Activated naive CD4-positive, alpha-beta T cell treated with anti-CD3 and anti-CD28 coated beads, Interleukin-2, amount 50 U/mL, for 24 hours (primary cell): ENCODE results near the gene DAPK2.

Source experiments
- H3K27ac Mint-ChIP-seq: one replicate; pipeline ENCODE4 v1.8.0; 2021; ENCODE audit warnings: mild to moderate bottlenecking, mixed read lengths
- H3K27me3 Mint-ChIP-seq: one replicate; pipeline ENCODE4 v1.8.0; 2021; ENCODE audit warnings: mixed read lengths
- H3K36me3 Mint-ChIP-seq: one replicate; pipeline ENCODE4 v1.8.0; 2021; ENCODE audit warnings: mixed read lengths
- H3K4me1 Mint-ChIP-seq: one replicate; pipeline ENCODE4 v1.8.0; 2021; ENCODE audit warnings: mixed read lengths
- H3K4me3 Mint-ChIP-seq: one replicate; pipeline ENCODE4 v1.8.0; 2021; ENCODE audit warnings: mild to moderate bottlenecking, mixed read lengths
- H3K9me3 Mint-ChIP-seq: one replicate; pipeline ENCODE4 v1.8.0; 2021; ENCODE audit warnings: mixed read lengths

DAPK2 gene

GRCh38 chr15:64038878-64039610 is 7.2 kb downstream of the DAPK2 start:
- H3K4me3 Mint-ChIP-seq, result no peak overlapping the region
- H3K27me3 Mint-ChIP-seq, result no peaks in the 10 kb centered on the region
- H3K4me1 Mint-ChIP-seq, result no peaks in the 10 kb centered on the region
- no peaks in the 10 kb centered on the region for H3K36me3 Mint-ChIP-seq
- H3K27ac Mint-ChIP-seq, result no peak overlapping the region
- no peaks in the 10 kb centered on the region for H3K9me3 Mint-ChIP-seq

GRCh38 chr15:64037966-64038365 is 8.3 kb downstream of the DAPK2 start:
- Mint-ChIP-seq H3K36me3 (no peaks in the 10 kb centered on the region), H3K9me3 (no peaks in the 10 kb centered on the region), H3K4me3 (no peak overlapping the region), H3K27ac (no peak overlapping the region), H3K4me1 (no peaks in the 10 kb centered on the region), H3K27me3 (no peaks in the 10 kb centered on the region)

- H3K27ac Mint-ChIP-seq, result no peak overlapping the region
- H3K4me3 Mint-ChIP-seq, result no peak overlapping the region
- no peaks in the 10 kb centered on the region for H3K27me3 Mint-ChIP-seq
- H3K4me1 Mint-ChIP-seq, result peaks cover 4% of the 10 kb centered on the region
- H3K36me3 Mint-ChIP-seq, result no peaks in the 10 kb centered on the region
- H3K9me3 Mint-ChIP-seq, result no peaks in the 10 kb centered on the region
Observed at GRCh38 chr15:64037116-64037515, 9.2 kb downstream of the DAPK2 start.

GRCh38 chr15:64035525-64035924 is 10.8 kb downstream of the DAPK2 start:
- H3K9me3 Mint-ChIP-seq, result no peaks in the 10 kb centered on the region
- H3K4me1 Mint-ChIP-seq, result peaks cover 7% of the 10 kb centered on the region
- no peaks in the 10 kb centered on the region for H3K27me3 Mint-ChIP-seq
- no peak overlapping the region for H3K27ac Mint-ChIP-seq
- H3K36me3 Mint-ChIP-seq, result no peaks in the 10 kb centered on the region
- no peak overlapping the region for H3K4me3 Mint-ChIP-seq

GRCh38 chr15:64034519-64034918 is 11.8 kb downstream of the DAPK2 start:
- Mint-ChIP-seq H3K27me3 (no peaks in the 10 kb centered on the region), H3K9me3 (no peaks in the 10 kb centered on the region), H3K4me1 (peaks cover 7% of the 10 kb centered on the region), H3K27ac (no peak overlapping the region), H3K36me3 (no peaks in the 10 kb centered on the region), H3K4me3 (no peak overlapping the region)

GRCh38 chr15:64032329-64032728 is 14.0 kb downstream of the DAPK2 start:
- no peaks in the 10 kb centered on the region for H3K36me3 Mint-ChIP-seq
- no peaks in the 10 kb centered on the region for H3K27me3 Mint-ChIP-seq
- H3K4me3 Mint-ChIP-seq, result no peak overlapping the region
- no peaks in the 10 kb centered on the region for H3K9me3 Mint-ChIP-seq
- H3K4me1 Mint-ChIP-seq, result peaks cover 7% of the 10 kb centered on the region
- no peak overlapping the region for H3K27ac Mint-ChIP-seq

- no peaks in the 10 kb centered on the region for H3K27me3 Mint-ChIP-seq
- peaks cover 7% of the 10 kb centered on the region for H3K4me1 Mint-ChIP-seq
- no peaks in the 10 kb centered on the region for H3K36me3 Mint-ChIP-seq
- no peak overlapping the region for H3K4me3 Mint-ChIP-seq
- no peaks in the 10 kb centered on the region for H3K9me3 Mint-ChIP-seq
- no peak overlapping the region for H3K27ac Mint-ChIP-seq
Observed at GRCh38 chr15:64030123-64030522, 16.2 kb downstream of the DAPK2 start.

- Mint-ChIP-seq H3K27me3 (no peaks in the 10 kb centered on the region), H3K4me1 (peaks cover 7% of the 10 kb centered on the region), H3K36me3 (no peaks in the 10 kb centered on the region), H3K9me3 (no peaks in the 10 kb centered on the region), H3K4me3 (no peak overlapping the region), H3K27ac (no peak overlapping the region)
Observed at GRCh38 chr15:64029633-64030032, 16.7 kb downstream of the DAPK2 start.

- no peak overlapping the region for H3K4me3 Mint-ChIP-seq
- H3K27ac Mint-ChIP-seq, result no peak overlapping the region
- no peaks in the 10 kb centered on the region for H3K36me3 Mint-ChIP-seq
- H3K27me3 Mint-ChIP-seq, result no peaks in the 10 kb centered on the region
- H3K9me3 Mint-ChIP-seq, result no peaks in the 10 kb centered on the region
- peaks cover 7% of the 10 kb centered on the region for H3K4me1 Mint-ChIP-seq
Observed at GRCh38 chr15:64029110-64029509, 17.2 kb downstream of the DAPK2 start.

GRCh38 chr15:64026591-64026990 is 19.7 kb downstream of the DAPK2 start:
- Mint-ChIP-seq H3K27me3 (no peaks in the 10 kb centered on the region), H3K27ac (no peak overlapping the region), H3K4me1 (no peaks in the 10 kb centered on the region), H3K36me3 (no peaks in the 10 kb centered on the region), H3K4me3 (no peak overlapping the region), H3K9me3 (no peaks in the 10 kb centered on the region)

- Mint-ChIP-seq H3K4me3 (no peak overlapping the region), H3K27ac (no peak overlapping the region), H3K9me3 (no peaks in the 10 kb centered on the region), H3K27me3 (no peaks in the 10 kb centered on the region), H3K4me1 (no peaks in the 10 kb centered on the region), H3K36me3 (no peaks in the 10 kb centered on the region)
Observed at GRCh38 chr15:64024172-64025050, 21.9 kb downstream of the DAPK2 start.

GRCh38 chr15:64023220-64023619 is 23.1 kb downstream of the DAPK2 start:
- no peak overlapping the region for H3K27ac Mint-ChIP-seq
- H3K4me3 Mint-ChIP-seq, result no peak overlapping the region
- H3K9me3 Mint-ChIP-seq, result no peaks in the 10 kb centered on the region
- no peaks in the 10 kb centered on the region for H3K36me3 Mint-ChIP-seq
- no peaks in the 10 kb centered on the region for H3K27me3 Mint-ChIP-seq
- H3K4me1 Mint-ChIP-seq, result no peaks in the 10 kb centered on the region

- Mint-ChIP-seq H3K4me3 (no peak overlapping the region), H3K36me3 (no peaks in the 10 kb centered on the region), H3K9me3 (no peaks in the 10 kb centered on the region), H3K27ac (no peak overlapping the region), H3K27me3 (no peaks in the 10 kb centered on the region), H3K4me1 (no peaks in the 10 kb centered on the region)
Observed at GRCh38 chr15:64022571-64022970, 23.7 kb downstream of the DAPK2 start.

- Mint-ChIP-seq H3K4me1 (no peaks in the 10 kb centered on the region), H3K36me3 (no peaks in the 10 kb centered on the region), H3K27me3 (no peaks in the 10 kb centered on the region), H3K9me3 (no peaks in the 10 kb centered on the region), H3K27ac (no peak overlapping the region), H3K4me3 (no peak overlapping the region)
Observed at GRCh38 chr15:64019764-64020163, 26.5 kb downstream of the DAPK2 start.

- Mint-ChIP-seq H3K9me3 (no peaks in the 10 kb centered on the region), H3K4me1 (peaks cover 4% of the 10 kb centered on the region), H3K27ac (no peak overlapping the region), H3K4me3 (no peak overlapping the region), H3K27me3 (no peaks in the 10 kb centered on the region), H3K36me3 (no peaks in the 10 kb centered on the region)
Observed at GRCh38 chr15:64017591-64018163, 28.6 kb downstream of the DAPK2 start.

GRCh38 chr15:64017082-64017588 is 29.1 kb downstream of the DAPK2 start:
- Mint-ChIP-seq H3K4me3 (no peak overlapping the region), H3K27ac (no peak overlapping the region), H3K4me1 (peaks cover 4% of the 10 kb centered on the region), H3K36me3 (no peaks in the 10 kb centered on the region), H3K9me3 (no peaks in the 10 kb centered on the region), H3K27me3 (no peaks in the 10 kb centered on the region)
